H9 (cell line): ENCODE measurements around the gene EIF4E1B. TPM values are rescaled to one million over a fixed set of nuclear protein-coding genes. Genes with fewer than 3 reads are reported as not detected.

Source experiments
- DNase-seq: peaks from one replicate; pipeline ENCODE4 v3.0.0-alpha.2; 2017
- H2AFZ ChIP-seq: one replicate; pipeline ENCODE4 v1.6.1; 2013; ENCODE audit warnings: mild to moderate bottlenecking, low read length, control low read depth, moderate library complexity
- H2AK5ac ChIP-seq: 2 replicates; pipeline ENCODE4 v1.6.1; 2013; ENCODE audit warnings: low read length, control low read depth, mixed read lengths; ENCODE audit not compliant: insufficient read length
- H2BK120ac ChIP-seq: one replicate; pipeline ENCODE4 v1.6.1; 2013; ENCODE audit warnings: low read depth, mild to moderate bottlenecking, low read length, control low read depth, inconsistent platforms; ENCODE audit not compliant: poor library complexity, severe bottlenecking
- H2BK12ac ChIP-seq: 2 replicates; pipeline ENCODE4 v1.6.1; 2013; ENCODE audit warnings: low read length, control low read depth, mixed read lengths, low read depth; ENCODE audit not compliant: insufficient read length
- H2BK15ac ChIP-seq: 2 replicates; pipeline ENCODE4 v1.6.1; 2013; ENCODE audit warnings: low read depth, low read length, control low read depth
- H2BK20ac ChIP-seq: one replicate; pipeline ENCODE4 v1.6.1; 2013; ENCODE audit warnings: low read depth, mild to moderate bottlenecking, low read length, control low read depth, inconsistent platforms; ENCODE audit not compliant: poor library complexity, severe bottlenecking
- H2BK5ac ChIP-seq: 2 replicates; pipeline ENCODE4 v1.6.1; 2013; ENCODE audit warnings: low read length, control low read depth, mixed read lengths; ENCODE audit not compliant: insufficient read length
- H3K14ac ChIP-seq: 2 replicates; pipeline ENCODE4 v1.6.1; 2013; ENCODE audit warnings: low read length, control low read depth; ENCODE audit not compliant: insufficient read depth
- H3K18ac ChIP-seq: 2 replicates; pipeline ENCODE4 v1.6.1; 2013; ENCODE audit warnings: low read depth, mild to moderate bottlenecking, mixed read lengths, low read length, control low read depth; ENCODE audit not compliant: insufficient read length
- H3K23ac ChIP-seq: 2 replicates; pipeline ENCODE4 v1.6.1; 2013; ENCODE audit warnings: low read length, control low read depth, mixed read lengths, low read depth; ENCODE audit not compliant: insufficient read length
- H3K23me2 ChIP-seq: 2 replicates; pipeline ENCODE4 v1.6.1; 2013; ENCODE audit warnings: low read depth, mild to moderate bottlenecking, mixed read lengths, low read length, control low read depth; ENCODE audit not compliant: insufficient read length, poor library complexity, severe bottlenecking
- H3K27ac ChIP-seq: 2 replicates; pipeline ENCODE4 v1.5.1; 2013; ENCODE audit warnings: low read length, control low read depth, mixed read lengths, low read depth; ENCODE audit not compliant: insufficient read length
- H3K27me3 ChIP-seq: 2 replicates; pipeline ENCODE4 v1.6.1; 2013; ENCODE audit warnings: low read length, control low read depth, inconsistent platforms; ENCODE audit not compliant: insufficient read depth
- H3K4ac ChIP-seq: 2 replicates; pipeline ENCODE4 v1.6.1; 2013; ENCODE audit warnings: low read depth, mild to moderate bottlenecking, control low read depth, inconsistent platforms, low read length, moderate library complexity
- H3K4me1 ChIP-seq: 2 replicates; pipeline ENCODE4 v1.6.1; 2013; ENCODE audit warnings: low read length, control low read depth, inconsistent platforms; ENCODE audit not compliant: insufficient read depth
- H3K4me2 ChIP-seq: 2 replicates; pipeline ENCODE4 v1.6.1; 2013; ENCODE audit warnings: low read length, control low read depth, mixed read lengths; ENCODE audit not compliant: insufficient read length, insufficient read depth
- H3K56ac ChIP-seq: 2 replicates; pipeline ENCODE4 v1.6.1; 2013; ENCODE audit warnings: low read depth, mild to moderate bottlenecking, mixed read lengths, low read length, control low read depth; ENCODE audit not compliant: insufficient read length
- H3K79me1 ChIP-seq: 2 replicates; pipeline ENCODE4 v1.6.1; 2013; ENCODE audit warnings: low read depth, mild to moderate bottlenecking, moderate library complexity, low read length, control low read depth, inconsistent platforms; ENCODE audit not compliant: insufficient read depth, poor library complexity, severe bottlenecking
- H3K79me2 ChIP-seq: 2 replicates; pipeline ENCODE4 v1.6.1; 2013; ENCODE audit warnings: low read length, control low read depth, inconsistent platforms; ENCODE audit not compliant: insufficient read depth
- H3K9ac ChIP-seq: 2 replicates; pipeline ENCODE4 v1.6.1; 2013; ENCODE audit warnings: low read length, control low read depth, mixed read lengths; ENCODE audit not compliant: insufficient read length; ENCODE audit errors: extremely low read depth
- H3K9me3 ChIP-seq: one replicate; pipeline ENCODE4 v1.6.1; 2013; ENCODE audit warnings: low read depth, low read length, inconsistent platforms; ENCODE audit not compliant: control insufficient read depth
- H3T11ph ChIP-seq: one replicate; pipeline ENCODE4 v1.6.1; 2013; ENCODE audit warnings: mild to moderate bottlenecking, low read length, control low read depth, inconsistent platforms
- H4K20me1 ChIP-seq: one replicate; pipeline ENCODE4 v1.6.1; 2013; ENCODE audit not compliant: control insufficient read depth, insufficient read length, insufficient read depth
- H4K5ac ChIP-seq: 2 replicates; pipeline ENCODE4 v1.6.1; 2013; ENCODE audit warnings: low read depth, mild to moderate bottlenecking, mixed read lengths, low read length, control low read depth; ENCODE audit not compliant: insufficient read length
- H4K8ac ChIP-seq: replicated peaks from 2 replicates; pipeline ENCODE4 v1.6.1; 2013; ENCODE audit warnings: low read length, control low read depth, mixed read lengths, low read depth; ENCODE audit not compliant: insufficient read length
- H4K91ac ChIP-seq: 2 replicates; pipeline ENCODE4 v1.6.1; 2013; ENCODE audit warnings: low read depth, mild to moderate bottlenecking, moderate library complexity, mixed read lengths, low read length, control low read depth; ENCODE audit not compliant: insufficient read length
- H3K27ac Mint-ChIP-seq, 3 experiments: 2 replicates in 2 of 3; 3 replicates in 1 of 3; pipeline ENCODE4 v1.8.0; 2020 to 2021; ENCODE audit warnings: mixed read lengths in 3 of 3, mild to moderate bottlenecking in 1 of 3, moderate library complexity in 1 of 3
- H3K27me3 Mint-ChIP-seq: 2 replicates; pipeline ENCODE4 v1.8.0; 2021; ENCODE audit warnings: low read depth, mild to moderate bottlenecking, moderate library complexity, mixed read lengths
- H3K36me3 Mint-ChIP-seq, 3 experiments: 2 replicates in 2 of 3; 3 replicates in 1 of 3; pipeline ENCODE4 v1.8.0; 2020 to 2021; ENCODE audit warnings: low read depth in 3 of 3, mixed read lengths in 3 of 3; ENCODE audit not compliant: insufficient read depth in 1 of 3
- H3K4me1 Mint-ChIP-seq, 2 experiments: 2 replicates each; pipeline ENCODE4 v1.8.0; 2020; ENCODE audit warnings: mixed read lengths in 2 of 2
- H3K4me3 Mint-ChIP-seq, 2 experiments: 2 replicates in 1 of 2; 3 replicates in 1 of 2; pipeline ENCODE4 v1.8.0; 2020 to 2021; ENCODE audit warnings: mild to moderate bottlenecking in 2 of 2, mixed read lengths in 2 of 2, moderate library complexity in 1 of 2
- H3K9me3 Mint-ChIP-seq, 2 experiments: 2 replicates in 1 of 2; 3 replicates in 1 of 2; pipeline ENCODE4 v1.8.0; 2020; ENCODE audit warnings: mild to moderate bottlenecking in 2 of 2, mixed read lengths in 2 of 2, moderate library complexity in 1 of 2
- WGBS: extraction: QIAGEN DNeasy Blood & Tissue Kit; methylation state at CpG from one replicate; pipeline ENCODE4 v1.1.7; 2013; ENCODE audit warnings: missing lambda C conversion rate, low lambda C conversion rate, mixed read lengths; ENCODE audit not compliant: insufficient read length; ENCODE audit errors: extremely low coverage; 5-methylcytosine and 5-hydroxymethylcytosine counted together
- total RNA-seq: library from RNA; stranded (reverse); gene quantifications from 2 replicates; pipeline ENCODE4 v1.2.1, GENCODE V29; 2021
- TF ChIP-seq, protein P1 (sequence below): fragments of 200-600 bp; sonication (generic); conservative IDR thresholded peaks from 3 replicates; pipeline ENCODE4 v1.8.0; 2021; ENCODE audit warnings: antibody characterized with exemption, mild to moderate bottlenecking

Gene EIF4E1B
- total RNA-seq, 1 experiment from 2014 or later, result 1.3 TPM

DNA sequence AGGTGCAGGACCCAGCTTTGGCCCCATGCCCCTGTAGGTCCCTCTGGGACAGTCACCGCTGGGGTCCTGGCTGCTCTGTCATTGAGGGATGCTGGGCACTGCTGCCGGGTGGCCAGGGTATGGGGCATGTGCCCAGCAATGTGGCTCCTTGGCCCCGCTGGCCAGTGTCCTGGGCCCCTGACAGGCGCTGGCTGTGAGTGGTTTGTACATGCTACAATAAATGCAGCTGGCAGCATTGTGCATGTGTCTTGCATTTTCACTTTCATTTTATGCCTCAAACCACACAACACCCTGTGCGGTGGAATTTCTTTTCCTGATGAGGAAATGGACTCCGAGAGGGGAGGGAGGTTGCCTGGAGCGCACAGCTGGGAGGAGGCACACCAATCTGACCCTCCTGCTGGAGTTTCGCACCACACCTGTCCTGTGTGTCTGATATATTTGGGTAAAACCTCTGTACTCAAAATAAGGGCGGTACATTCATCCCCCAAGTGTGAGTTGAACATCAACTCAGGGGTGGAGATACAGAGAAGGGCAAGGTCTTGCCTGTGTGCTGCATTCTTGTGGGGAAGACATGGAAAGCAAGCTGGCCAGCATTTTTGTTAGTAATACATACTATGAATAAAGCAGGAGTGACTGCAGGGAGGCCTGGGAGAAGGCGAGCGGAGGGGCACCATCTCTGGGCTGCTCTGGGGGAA lies 28.5 kb downstream of the EIF4E1B start:
- Histone ChIP-seq H3K27me3 (no peaks in the 10 kb centered on the region), H3K27ac (no peak overlapping the region), H3K56ac (no peak overlapping the region), H3K4ac (no peak overlapping the region), H3K79me2 (no peaks in the 10 kb centered on the region), H4K5ac (no peak overlapping the region), H2BK5ac (no peak overlapping the region), H3K18ac (no peak overlapping the region), H4K91ac (no peak overlapping the region), H3T11ph (no peak overlapping the region), H3K4me2 (no peak overlapping the region), H2BK15ac (no peak overlapping the region), H3K14ac (no peak overlapping the region), H3K79me1 (no peaks in the 10 kb centered on the region), H4K8ac (no peak overlapping the region), H2AFZ (no peak overlapping the region), H3K9ac (no peak overlapping the region), H3K4me1 (no peaks in the 10 kb centered on the region), H2BK20ac (no peak overlapping the region), H2AK5ac (no peak overlapping the region), H4K20me1 (no peaks in the 10 kb centered on the region), H2BK12ac (no peak overlapping the region), H2BK120ac (no peak overlapping the region), H3K23ac (no peak overlapping the region), H3K23me2 (no peaks in the 10 kb centered on the region), H3K9me3 (no peaks in the 10 kb centered on the region)
- WGBS, result no CpG with 5 or more reads among the region's 11 CpGs
- H3K27me3 Mint-ChIP-seq, result no peaks in the 10 kb centered on the region; the same call in 1 of the 2 replicates
- peaks cover 0 to 20% (median 14%) of the 10 kb centered on the region in 3 experiments; a peak in 5 of 7 replicates for H3K36me3 Mint-ChIP-seq
- no peak overlapping the region for H3K27ac Mint-ChIP-seq
- TF ChIP-seq, protein P1, sequence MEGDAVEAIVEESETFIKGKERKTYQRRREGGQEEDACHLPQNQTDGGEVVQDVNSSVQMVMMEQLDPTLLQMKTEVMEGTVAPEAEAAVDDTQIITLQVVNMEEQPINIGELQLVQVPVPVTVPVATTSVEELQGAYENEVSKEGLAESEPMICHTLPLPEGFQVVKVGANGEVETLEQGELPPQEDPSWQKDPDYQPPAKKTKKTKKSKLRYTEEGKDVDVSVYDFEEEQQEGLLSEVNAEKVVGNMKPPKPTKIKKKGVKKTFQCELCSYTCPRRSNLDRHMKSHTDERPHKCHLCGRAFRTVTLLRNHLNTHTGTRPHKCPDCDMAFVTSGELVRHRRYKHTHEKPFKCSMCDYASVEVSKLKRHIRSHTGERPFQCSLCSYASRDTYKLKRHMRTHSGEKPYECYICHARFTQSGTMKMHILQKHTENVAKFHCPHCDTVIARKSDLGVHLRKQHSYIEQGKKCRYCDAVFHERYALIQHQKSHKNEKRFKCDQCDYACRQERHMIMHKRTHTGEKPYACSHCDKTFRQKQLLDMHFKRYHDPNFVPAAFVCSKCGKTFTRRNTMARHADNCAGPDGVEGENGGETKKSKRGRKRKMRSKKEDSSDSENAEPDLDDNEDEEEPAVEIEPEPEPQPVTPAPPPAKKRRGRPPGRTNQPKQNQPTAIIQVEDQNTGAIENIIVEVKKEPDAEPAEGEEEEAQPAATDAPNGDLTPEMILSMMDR, result no peak
- no peak overlapping the region for H3K4me3 Mint-ChIP-seq
- DNase-seq, result no peak
- no peaks in the 10 kb centered on the region for H3K9me3 Mint-ChIP-seq
- H3K4me1 Mint-ChIP-seq, result peaks cover 5 to 13% of the 10 kb centered on the region in 2 experiments
